ENCODE results near the gene UQCR10.

The UQCR10 gene

GRCh38 chr22:29806196-29806595 is 39.0 kb downstream of the UQCR10 start:
- Histone ChIP-seq H3K4me3 (replicated peaks; ENCODE audit: insufficient read depth, low read length) (no peak overlapping the region), H3K27ac (replicated peaks) (no peak overlapping the region), H3K27me3 (ENCODE audit: insufficient read depth, poor library complexity, severe bottlenecking) (no peaks in the 10 kb centered on the region)
- DNase-seq (ENCODE audit: low read depth in 1 of 2, low spot score in 1 of 2), result no peak
- TF ChIP-seq CTCF (IDR thresholded peaks at IDR 0.05; ENCODE audit: insufficient read depth, low read length) (no peak), REST (IDR thresholded peaks at IDR 0.05; ENCODE audit: insufficient replicate concordance, low read depth) (no peak), GABPA (IDR thresholded peaks at IDR 0.05; ENCODE audit: low read depth) (no peak), POLR2AphosphoS5 (IDR thresholded peaks at IDR 0.05; ENCODE audit: low read depth) (no peak), SPI1 (IDR thresholded peaks at IDR 0.05; ENCODE audit: borderline replicate concordance, low read depth) (no peak)

DNA sequence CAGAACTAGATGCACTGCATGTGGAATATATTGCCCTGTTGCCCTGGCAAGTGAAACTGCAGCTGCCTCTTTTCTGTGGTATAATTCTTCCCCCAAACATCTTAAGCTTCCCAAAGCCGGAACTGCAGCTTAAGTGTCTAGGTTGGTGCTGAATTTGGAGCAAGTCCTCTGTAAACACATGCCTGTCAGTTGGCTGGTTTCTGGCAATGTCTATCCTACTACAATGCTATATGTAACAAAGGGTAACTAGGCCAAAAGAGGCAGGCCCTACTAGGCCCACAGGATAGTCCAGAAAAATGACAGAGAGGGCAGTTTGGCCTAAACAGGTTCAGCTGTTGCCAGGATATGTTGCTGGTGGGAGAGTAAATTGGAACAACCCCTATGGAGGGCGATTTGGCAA is 43.0 kb downstream of the UQCR10 start:
- TF ChIP-seq GABPA (IDR thresholded peaks at IDR 0.05; ENCODE audit: low read depth) (no peak), POLR2AphosphoS5 (IDR thresholded peaks at IDR 0.05; ENCODE audit: low read depth) (no peak), SPI1 (IDR thresholded peaks at IDR 0.05; ENCODE audit: borderline replicate concordance, low read depth) (no peak), CTCF (IDR thresholded peaks at IDR 0.05; ENCODE audit: insufficient read depth, low read length) (no peak), REST (IDR thresholded peaks at IDR 0.05; ENCODE audit: insufficient replicate concordance, low read depth) (no peak)
- H3K27ac ChIP-seq (replicated peaks), result no peak overlapping the region

DNA sequence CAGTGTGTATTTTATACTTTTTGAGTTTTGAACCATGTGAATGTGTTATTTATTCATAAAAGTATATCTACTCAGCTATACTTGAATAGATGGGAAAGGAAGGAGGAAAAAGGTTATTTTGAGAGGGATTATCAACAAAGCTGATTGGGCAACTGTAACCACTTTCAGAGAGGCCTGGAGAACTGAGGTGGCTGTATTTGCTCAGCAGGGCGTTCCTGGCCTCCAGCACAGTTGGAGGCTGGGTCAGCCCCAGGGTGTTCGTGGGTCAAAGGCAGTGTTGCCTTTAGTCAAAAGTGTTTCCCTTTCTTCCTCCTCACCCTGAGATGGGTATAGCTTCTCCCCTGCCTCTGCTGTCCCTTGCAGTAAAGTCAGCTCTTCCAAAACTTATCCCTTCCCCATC is 44.2 kb downstream of the UQCR10 start:
- DNase-seq (ENCODE audit: low read depth in 1 of 2, low spot score in 1 of 2), result no peak
- Histone ChIP-seq H3K4me3 (replicated peaks; ENCODE audit: insufficient read depth, low read length) (no peak overlapping the region), H3K27ac (replicated peaks) (no peak overlapping the region), H3K27me3 (ENCODE audit: insufficient read depth, poor library complexity, severe bottlenecking) (no peaks in the 10 kb centered on the region)
- TF ChIP-seq SPI1 (IDR thresholded peaks at IDR 0.05; ENCODE audit: borderline replicate concordance, low read depth) (no peak), CTCF (IDR thresholded peaks at IDR 0.05; ENCODE audit: insufficient read depth, low read length) (no peak), POLR2AphosphoS5 (IDR thresholded peaks at IDR 0.05; ENCODE audit: low read depth) (no peak), REST (IDR thresholded peaks at IDR 0.05; ENCODE audit: insufficient replicate concordance, low read depth) (no peak), GABPA (IDR thresholded peaks at IDR 0.05; ENCODE audit: low read depth) (no peak)

More for the DNA sequence above, 43.0 kb downstream of the UQCR10 start:
- H3K27me3 ChIP-seq (ENCODE audit: insufficient read depth, poor library complexity, severe bottlenecking), result no peaks in the 10 kb centered on the region
- no peak for DNase-seq (ENCODE audit: low read depth in 1 of 2, low spot score in 1 of 2)
- H3K4me3 ChIP-seq (replicated peaks; ENCODE audit: insufficient read depth, low read length), result no peak overlapping the region
